H1 (cell line): ENCODE data around the gene KLHDC8A. TPM values are rescaled to one million over a fixed set of nuclear protein-coding genes. Genes with fewer than 3 reads are reported as not detected.

Experiments
- CTCF ChIA-PET: fragments of 300-600 bp; sonication (Branson Sonifier 250); formaldehyde crosslinking; loops from one replicate; lab custom pipeline; 2021; ENCODE audit not compliant: partially characterized antibody; lab: Charles Lee
- POLR2A ChIA-PET: fragments of 300-600 bp; sonication (Branson Sonifier 250); formaldehyde crosslinking; loops from one replicate; lab custom pipeline; 2021; ENCODE audit warnings: inconsistent platforms; ENCODE audit not compliant: partially characterized antibody; lab: Charles Lee
- DNase-seq, 2 experiments: peaks; one replicate each; pipeline versions ENCODE4 v3.0.0 to v3.0.0-alpha.2; 2010 to 2022; ENCODE audit warnings: low spot score in 2 of 2, low read depth in 1 of 2, mixed read lengths in 1 of 2
- FAIRE-seq: peaks from 2 replicates; lab custom pipeline; 2011; peaks lifted over from hg19 to GRCh38; lab: Jason Lieb, UNC
- H2AFZ ChIP-seq: 2 replicates; pipeline ENCODE4 v1.8.1; 2012; ENCODE audit warnings: low read length, inconsistent platforms
- H2AK5ac ChIP-seq: 2 replicates; pipeline ENCODE4 v1.6.1; 2013; ENCODE audit warnings: low read depth, low read length
- H2BK120ac ChIP-seq: replicated peaks from 2 replicates; pipeline ENCODE3; 2013; ENCODE audit warnings: low read depth, low read length, inconsistent platforms
- H2BK12ac ChIP-seq: 2 replicates; pipeline ENCODE4 v1.6.1; 2013; ENCODE audit warnings: low read depth, low read length
- H2BK15ac ChIP-seq: 2 replicates; pipeline ENCODE4 v1.6.1; 2013; ENCODE audit warnings: low read length
- H2BK20ac ChIP-seq: 2 replicates; pipeline ENCODE4 v1.6.1; 2013; ENCODE audit warnings: low read length
- H2BK5ac ChIP-seq: 2 replicates; pipeline ENCODE4 v1.6.1; 2013; ENCODE audit warnings: low read depth, low read length
- H3K14ac ChIP-seq: 2 replicates; pipeline ENCODE4 v1.6.1; 2013; ENCODE audit warnings: inconsistent platforms; ENCODE audit not compliant: insufficient read length
- H3K18ac ChIP-seq: 2 replicates; pipeline ENCODE4 v1.6.1; 2013; ENCODE audit warnings: low read length; ENCODE audit errors: extremely low read depth
- H3K23ac ChIP-seq: 2 replicates; pipeline ENCODE4 v1.6.1; 2013; ENCODE audit warnings: inconsistent platforms; ENCODE audit not compliant: insufficient read length
- H3K23me2 ChIP-seq: 2 replicates; pipeline ENCODE4 v1.6.1; 2013; ENCODE audit warnings: low read depth, low read length
- H3K27ac ChIP-seq: 2 replicates; pipeline ENCODE4 v1.6.1; 2011; ENCODE audit warnings: low read depth, low read length, inconsistent platforms
- H3K27me3 ChIP-seq, 4 experiments: replicated peaks in 1 of 4; 1 replicate in 1 of 4; 2 replicates in 3 of 4; pipeline versions ENCODE4 v1.6.1 to v1.8.1; 2011 to 2013; ENCODE audit warnings: low read length in 3 of 4, mild to moderate bottlenecking in 3 of 4, inconsistent platforms in 2 of 4, mixed read lengths in 2 of 4, moderate library complexity in 1 of 4; ENCODE audit not compliant: control insufficient read depth in 3 of 4, insufficient read depth in 3 of 4; ENCODE audit errors: extremely low read depth in 1 of 4
- H3K36me3 ChIP-seq, 4 experiments: 2 replicates each; pipeline versions ENCODE4 v1.6.1 to v1.8.1; 2011 to 2013; ENCODE audit warnings: mild to moderate bottlenecking in 4 of 4, low read length in 3 of 4, moderate library complexity in 2 of 4, control low read depth in 1 of 4, inconsistent platforms in 1 of 4; ENCODE audit not compliant: insufficient read depth in 4 of 4, control insufficient read depth in 2 of 4
- H3K4ac ChIP-seq: replicated peaks from 2 replicates; pipeline ENCODE3; 2013; ENCODE audit warnings: low read length, low read depth, mixed read lengths, inconsistent platforms; ENCODE audit not compliant: insufficient read length
- H3K4me1 ChIP-seq, 4 experiments: replicated peaks in 1 of 4; 1 replicate in 1 of 4; 2 replicates in 3 of 4; pipeline versions ENCODE4 v1.6.1 to v1.8.1; 2011 to 2013; ENCODE audit warnings: low read length in 3 of 4, inconsistent platforms in 2 of 4, mixed read lengths in 1 of 4; ENCODE audit not compliant: insufficient read depth in 4 of 4, control insufficient read depth in 3 of 4
- H3K4me2 ChIP-seq, 2 experiments: 2 replicates each; pipeline versions ENCODE4 v1.6.1 to v1.8.1; 2011 to 2013; ENCODE audit warnings: low read depth in 2 of 2, low read length in 2 of 2, control low read depth in 1 of 2, inconsistent platforms in 1 of 2, mild to moderate bottlenecking in 1 of 2; ENCODE audit not compliant: insufficient read depth in 1 of 2
- H3K4me3 ChIP-seq, 4 experiments: fragments of 200-600, 300-600 bp in 1 of 4; sonication (generic), shearing (Covaris generic), sonication (Bioruptor Twin) in 1 of 4; 2 replicates each; pipeline versions ENCODE4 v1.5.1 to v1.8.1; 2011 to 2016; ENCODE audit warnings: low read length in 4 of 4, low read depth in 3 of 4, control low read depth in 2 of 4, inconsistent platforms in 2 of 4, mild to moderate bottlenecking in 2 of 4, mixed read lengths in 1 of 4, moderate library complexity in 1 of 4; ENCODE audit not compliant: insufficient read depth in 2 of 4; ENCODE audit errors: extremely low read depth in 1 of 4
- H3K56ac ChIP-seq: replicated peaks from 2 replicates; pipeline ENCODE3; 2013; ENCODE audit warnings: low read depth, mild to moderate bottlenecking, mixed read lengths, low read length, inconsistent platforms; ENCODE audit not compliant: insufficient read length
- H3K79me1 ChIP-seq: 2 replicates; pipeline ENCODE4 v1.6.1; 2013; ENCODE audit warnings: low read depth, low read length, control low read depth
- H3K79me2 ChIP-seq, 2 experiments: 2 replicates each; pipeline versions ENCODE4 v1.6.1 to v1.8.1; 2012 to 2013; ENCODE audit warnings: low read length in 2 of 2, mild to moderate bottlenecking in 2 of 2, inconsistent platforms in 1 of 2; ENCODE audit not compliant: insufficient read depth in 2 of 2, control insufficient read depth in 1 of 2
- H3K9ac ChIP-seq, 4 experiments: replicated peaks in 1 of 4; 1 replicate in 1 of 4; 2 replicates in 3 of 4; pipeline versions ENCODE4 v1.6.1 to v1.8.1; 2011 to 2013; ENCODE audit warnings: low read depth in 3 of 4, low read length in 3 of 4, control low read depth in 2 of 4, mild to moderate bottlenecking in 2 of 4, moderate library complexity in 2 of 4, inconsistent platforms in 1 of 4; ENCODE audit errors: extremely low read depth in 1 of 4
- H3K9me3 ChIP-seq, 2 experiments: 2 replicates each; pipeline versions ENCODE4 v1.6.1 to v1.8.1; 2012 to 2013; ENCODE audit warnings: mild to moderate bottlenecking in 2 of 2, moderate library complexity in 2 of 2, control low read depth in 1 of 2, inconsistent platforms in 1 of 2, low read depth in 1 of 2, low read length in 1 of 2, mixed read lengths in 1 of 2; ENCODE audit not compliant: insufficient read depth in 2 of 2
- H4K20me1 ChIP-seq, 2 experiments: replicated peaks in 1 of 2; 2 replicates each; pipeline versions ENCODE3 to v1.8.1; 2011 to 2013; ENCODE audit warnings: inconsistent platforms in 2 of 2, low read length in 2 of 2, mild to moderate bottlenecking in 1 of 2; ENCODE audit not compliant: insufficient read depth in 2 of 2, control insufficient read depth in 1 of 2
- H4K5ac ChIP-seq: 2 replicates; pipeline ENCODE4 v1.6.1; 2013; ENCODE audit warnings: low read length, low read depth, mixed read lengths, inconsistent platforms; ENCODE audit not compliant: insufficient read length
- H4K8ac ChIP-seq: 2 replicates; pipeline ENCODE4 v1.8.0; 2013; ENCODE audit warnings: mild to moderate bottlenecking, moderate library complexity, low read length, inconsistent platforms; ENCODE audit not compliant: insufficient read depth; ENCODE audit errors: extremely low read depth
- H4K91ac ChIP-seq: replicated peaks from 2 replicates; pipeline ENCODE3; 2013; ENCODE audit warnings: low read length, mixed read lengths, inconsistent platforms; ENCODE audit not compliant: insufficient read length
- ASH2L ChIP-seq: fragments of 200-600, 300-600 bp; sonication (generic); IDR thresholded peaks from one replicate; pipeline ENCODE4 v1.7.1; 2017; ENCODE audit warnings: low read length
- BACH1 ChIP-seq: IDR thresholded peaks from 2 replicates; pipeline ENCODE4 v1.6.1; 2012; ENCODE audit warnings: low read length, improper control_type of control experiment
- CBX5 ChIP-seq: fragments of 300-800, 300-1000 bp; sonication (generic); IDR thresholded peaks from 2 replicates; pipeline ENCODE4 v1.7.1; 2016; ENCODE audit warnings: antibody characterized with exemption, low read length, low read depth
- EZH2 ChIP-seq: fragments of 200-600 bp; sonication (generic); IDR thresholded peaks from 2 replicates; pipeline ENCODE4 v1.7.1; 2012; ENCODE audit warnings: low read depth, mild to moderate bottlenecking, moderate library complexity, low read length, inconsistent platforms; ENCODE audit not compliant: severe bottlenecking
- GTF2F1 ChIP-seq: IDR thresholded peaks from 2 replicates; pipeline ENCODE4 v1.6.1; 2012; ENCODE audit warnings: low read depth, low read length, improper control_type of control experiment, borderline replicate concordance
- HDAC2 ChIP-seq, 2 experiments: fragments of 300-600 bp in 1 of 2; sonication (generic) in 1 of 2; IDR thresholded peaks; 2 replicates each; pipeline ENCODE4 v1.6.1; 2011 to 2012; ENCODE audit warnings: low read depth in 2 of 2, low read length in 2 of 2, mild to moderate bottlenecking in 2 of 2, moderate library complexity in 2 of 2, borderline replicate concordance in 1 of 2, inconsistent platforms in 1 of 2
- HDAC6 ChIP-seq: IDR thresholded peaks from one replicate; pipeline ENCODE4 v1.7.1; 2012; ENCODE audit warnings: low read depth, mild to moderate bottlenecking, inconsistent platforms, low read length, moderate library complexity
- JUN ChIP-seq: IDR thresholded peaks from 2 replicates; pipeline ENCODE4 v1.6.1; 2011; ENCODE audit warnings: low read depth, mild to moderate bottlenecking, improper control_type of control experiment, low read length
- POLR2AphosphoS5 ChIP-seq: IDR thresholded peaks from 2 replicates; pipeline ENCODE4 v1.6.1; 2011; ENCODE audit warnings: low read depth, low read length
- SAP30 ChIP-seq: fragments of 300-600 bp; sonication (generic); IDR thresholded peaks from 2 replicates; pipeline ENCODE4 v1.7.1; 2012; ENCODE audit warnings: low read length, moderate library complexity, mild to moderate bottlenecking, inconsistent platforms; ENCODE audit not compliant: insufficient read depth, insufficient replicate concordance
- SIN3A ChIP-seq, 2 experiments: IDR thresholded peaks in 1 of 2; conservative IDR thresholded peaks in 1 of 2; 2 replicates each; pipeline ENCODE4 v1.6.1; 2011 to 2012; ENCODE audit warnings: low read length in 2 of 2, improper control_type of control experiment in 1 of 2, low read depth in 1 of 2, mild to moderate bottlenecking in 1 of 2
- whole genome bisulfite sequencing, 2 experiments: shearing (Covaris generic) in 1 of 2; methylation state at CpG; one replicate each; pipeline versions ENCODE4 v1.1.6 to v1.1.7; 2013 to 2015; ENCODE audit warnings: low lambda C conversion rate in 2 of 2, mixed read lengths in 2 of 2, inconsistent platforms in 1 of 2, low coverage in 1 of 2, missing lambda C conversion rate in 1 of 2; ENCODE audit not compliant: insufficient replicate concordance in 2 of 2, insufficient coverage in 1 of 2, insufficient read length in 1 of 2; ENCODE audit errors: extremely low coverage in 1 of 2, missing lambda C conversion rate in 1 of 2; 5-methylcytosine and 5-hydroxymethylcytosine counted together
- polyA plus RNA-seq, 7 experiments: library from polyadenylated mRNA; depleted of rRNA in 3 of 7; stranded (reverse) in 5 of 7; unstranded in 2 of 7; fragments of >200 nt in 5 of 7; fragments of 200-250 nt in 2 of 7; gene quantifications; 1 replicate in 5 of 7; 2 replicates in 1 of 7; 4 replicates in 1 of 7; pipeline versions ENCODE4 v1.2.1 to v1.2.3, GENCODE V29; 2011 to 2013; ENCODE audit warnings: missing spikeins in 2 of 7, mixed read lengths in 2 of 7
- total RNA-seq: library from RNA; stranded (reverse); fragmentation: NEBNext Ultra II Directional; extraction: Animal tissue kit (Norgen Biotek cat#: 25700); gene quantifications from 2 replicates; pipeline ENCODE4 v1.2.1, GENCODE V29; 2021

KLHDC8A gene
- total and polyA plus RNA-seq, 2 of the 8 experiments (the other 6 are each of a cell fraction or from before 2014, with no cell fraction given), result 1.9 to 3.4 TPM

DNA sequence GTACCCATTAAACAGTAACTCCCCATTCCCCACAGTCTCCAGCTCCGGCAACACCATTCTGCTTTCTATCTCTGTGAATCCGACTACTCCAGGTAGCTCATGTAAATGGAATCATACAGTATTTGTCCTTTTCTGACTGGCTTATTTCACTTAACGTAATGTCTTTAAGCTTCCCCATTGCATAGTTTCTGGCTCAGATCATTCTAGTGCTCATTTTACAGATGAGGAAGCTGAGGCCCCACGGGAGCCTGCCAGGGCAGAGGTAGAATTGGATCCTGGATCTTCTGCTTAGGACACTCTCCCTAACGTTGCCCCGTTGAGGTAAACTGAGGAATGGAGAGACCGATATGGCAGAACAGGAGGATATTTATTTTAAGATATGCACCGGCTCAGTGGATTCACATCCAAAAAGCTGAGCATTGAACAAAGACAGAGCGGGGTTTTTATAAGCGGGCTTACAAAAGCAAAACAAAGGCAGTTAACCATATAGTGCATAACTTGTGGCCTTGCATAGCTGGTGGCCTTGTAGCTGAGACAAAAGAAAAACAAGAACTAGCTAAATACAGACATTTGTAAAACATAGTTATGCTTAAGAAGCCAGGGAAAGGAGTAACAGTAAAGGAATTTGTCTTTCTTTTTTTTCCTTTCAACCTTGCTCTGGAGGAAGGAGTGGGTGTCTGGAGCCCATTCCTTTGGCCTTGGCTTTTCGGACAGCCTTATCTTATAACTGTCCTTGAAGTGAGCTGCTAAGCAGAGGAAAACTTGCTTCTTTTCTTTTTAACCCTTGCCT, 15.3 kb upstream of the KLHDC8A start:
- CTCF ChIA-PET, result interaction anchor here (0.6 to 14.6 kb wide), 10 partner anchors 16 to 311 kb away, joined by 3 to 207 read pairs (median 3); partner anchors contain the start of gene KLHDC8A
- Histone ChIP-seq H3K14ac (no peak overlapping the region), H3K23me2 (no peaks in the 10 kb centered on the region), H3K9ac (no peak overlapping the region; a peak in 1 of 7 replicates), H3K79me1 (no peaks in the 10 kb centered on the region), H3K4me3 (no peak overlapping the region), H3K79me2 (no peaks in the 10 kb centered on the region), H3K4me2 (peak overlapping the region; percentile 7 to 59), H4K20me1 (no peaks in the 10 kb centered on the region), H3K36me3 (no peaks in the 10 kb centered on the region), H3K27ac (no peak overlapping the region), H2BK120ac (no peak overlapping the region), H2BK20ac (0 out of 2 replicates have a peak overlapping the region, but pooled peaks have one; percentile 38), H3K27me3 (no peaks in the 10 kb centered on the region), H3K4ac (no peak overlapping the region), H2BK15ac (no peak overlapping the region), H2BK12ac (no peak overlapping the region), H2AK5ac (no peak overlapping the region), H3K4me1 (peaks cover 9 to 25% (median 19%) of the 10 kb centered on the region in 4 experiments; a peak in 5 of 7 replicates), H2AFZ (no peak overlapping the region), H3K18ac (no peak overlapping the region), H3K9me3 (no peaks in the 10 kb centered on the region), H4K5ac (no peak overlapping the region), H3K23ac (no peak overlapping the region), H4K8ac (no peak overlapping the region), H3K56ac (no peak overlapping the region), H4K91ac (no peak overlapping the region)
- DNase-seq (no peak), FAIRE-seq (peak; percentile 24)
- POLR2A ChIA-PET, result no interaction called here
- 59% methylated on average over 11 of the region's 11 CpGs; no CpG with 5 or more reads in 1 of the 2 experiments for WGBS, 2 experiments
- TF ChIP-seq JUN (no peak), CBX5 (no peak), SIN3A (conservative IDR thresholded peaks at IDR 0.05 in 1 of 2, IDR thresholded peaks at IDR 0.05 in 1 of 2; ENCODE audit: low read depth in 1 of 2, low read length in 2 of 2) (no peak), ASH2L (no peak), HDAC6 (no peak), POLR2AphosphoS5 (no peak), SAP30 (no peak), GTF2F1 (no peak), HDAC2 (IDR thresholded peaks at IDR 0.05; ENCODE audit: borderline replicate concordance in 1 of 2, low read depth in 2 of 2, low read length in 2 of 2) (no peak), BACH1 (no peak), EZH2 (no peak)
- TF ChIP-seq, all 59 proteins: peak for 0
- peak overlapping the region; percentile 58; the same call in 1 of the 2 replicates for H2BK5ac ChIP-seq
